MM.1S (cell line): ENCODE data around the gene F10.

Source experiments
- DNase-seq: peaks from one replicate; pipeline ENCODE4 v3.0.0-alpha.2; 2015
- H2AFZ ChIP-seq: fragments of 300-600 bp; sonication (generic); 2 replicates; pipeline ENCODE4 v1.6.0; 2016; ENCODE audit warnings: antibody characterized with exemption, low read length
- H3F3A ChIP-seq: fragments of 300-600 bp; sonication (generic); 2 replicates; pipeline ENCODE4 v1.6.1; 2016; ENCODE audit warnings: mild to moderate bottlenecking, antibody characterized with exemption, low read length, moderate library complexity, mixed read lengths; ENCODE audit not compliant: insufficient read depth
- H3K27ac ChIP-seq: fragments of 300-600 bp; sonication (generic); 2 replicates; pipeline ENCODE4 v1.5.1; 2016; ENCODE audit warnings: mild to moderate bottlenecking, low read length
- H3K27me3 ChIP-seq: fragments of 300-600 bp; sonication (generic); replicated peaks from 2 replicates; pipeline ENCODE4 v1.6.0; 2016; ENCODE audit warnings: low read length; ENCODE audit not compliant: insufficient read depth
- H3K36me3 ChIP-seq: fragments of 300-600 bp; sonication (generic); replicated peaks from 2 replicates; pipeline ENCODE4 v1.6.1; 2016; ENCODE audit warnings: mild to moderate bottlenecking, low read length, mixed read lengths; ENCODE audit not compliant: insufficient read depth
- H3K4me1 ChIP-seq: fragments of 300-600 bp; sonication (generic); 2 replicates; pipeline ENCODE4 v1.6.1; 2016; ENCODE audit warnings: low read length, mixed read lengths
- H3K4me2 ChIP-seq: fragments of 300-600 bp; sonication (generic); 2 replicates; pipeline ENCODE4 v1.6.0; 2016; ENCODE audit warnings: low read depth, low read length
- H3K4me3 ChIP-seq: fragments of 300-600 bp; sonication (generic); 2 replicates; pipeline ENCODE4 v1.5.1; 2016; ENCODE audit warnings: low read length, mixed read lengths
- H3K79me2 ChIP-seq: fragments of 300-600 bp; sonication (generic); 2 replicates; pipeline ENCODE4 v1.6.1; 2016; ENCODE audit warnings: mixed run types, low read length, mixed read lengths
- H3K9ac ChIP-seq: fragments of 300-600 bp; sonication (generic); 2 replicates; pipeline ENCODE4 v1.6.1; 2016; ENCODE audit warnings: low read length, mixed read lengths
- H3K9me2 ChIP-seq: fragments of 300-600 bp; sonication (generic); replicated peaks from 2 replicates; pipeline ENCODE4 v1.6.1; 2016; ENCODE audit warnings: mild to moderate bottlenecking, low read length, mixed read lengths; ENCODE audit not compliant: insufficient read depth
- H3K9me3 ChIP-seq: fragments of 300-600 bp; sonication (generic); replicated peaks from 2 replicates; pipeline ENCODE4 v1.6.1; 2016; ENCODE audit warnings: mild to moderate bottlenecking, low read length, mixed read lengths; ENCODE audit not compliant: insufficient read depth
- H4K20me1 ChIP-seq: fragments of 300-600 bp; sonication (generic); 2 replicates; pipeline ENCODE4 v1.6.1; 2016; ENCODE audit warnings: mild to moderate bottlenecking, low read length, moderate library complexity, mixed read lengths; ENCODE audit not compliant: insufficient read depth
- EZH2 ChIP-seq: fragments of 300-600 bp; sonication (generic); optimal IDR thresholded peaks from 2 replicates; pipeline ENCODE3; 2017; ENCODE audit warnings: low read depth, mild to moderate bottlenecking, antibody characterized with exemption, low read length, mixed read lengths
- EZH2phosphoT487 ChIP-seq: fragments of 300-600 bp; sonication (generic); IDR thresholded peaks from 2 replicates; pipeline ENCODE4 v1.6.1; 2018; ENCODE audit warnings: antibody characterized with exemption, low read length
- TF ChIP-seq, protein P1 (sequence below): fragments of 300-600 bp; sonication (generic); IDR thresholded peaks from 2 replicates; pipeline ENCODE4 v1.5.1; 2016; ENCODE audit warnings: antibody characterized with exemption, low read length, mixed read lengths

The F10 gene

DNA sequence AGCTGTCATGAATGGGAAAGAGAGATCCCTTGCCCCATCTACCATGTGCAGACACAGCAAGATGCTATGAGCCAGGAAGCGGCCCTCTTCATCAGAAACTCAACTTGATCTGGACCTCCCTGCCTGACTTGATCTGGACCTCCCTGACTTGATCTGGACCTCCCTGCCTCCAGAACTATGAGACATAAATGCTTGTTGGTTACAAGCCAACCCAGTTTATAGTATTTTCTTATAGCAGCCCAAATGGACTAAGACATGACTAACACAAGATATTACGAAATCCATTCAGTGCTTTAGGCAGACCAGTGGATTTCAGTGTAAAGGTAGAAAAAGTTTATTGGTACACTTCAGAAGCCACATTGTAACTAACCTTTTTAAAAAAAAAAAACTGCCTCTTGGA lies 70.3 kb downstream of the F10 start:
- H3K36me3 ChIP-seq = peaks cover 8% of the 10 kb centered on the region
- no peak overlapping the region for H3K4me3 ChIP-seq
- TF ChIP-seq EZH2 (no peak), EZH2phosphoT487 (no peak)
- TF ChIP-seq, protein P1, sequence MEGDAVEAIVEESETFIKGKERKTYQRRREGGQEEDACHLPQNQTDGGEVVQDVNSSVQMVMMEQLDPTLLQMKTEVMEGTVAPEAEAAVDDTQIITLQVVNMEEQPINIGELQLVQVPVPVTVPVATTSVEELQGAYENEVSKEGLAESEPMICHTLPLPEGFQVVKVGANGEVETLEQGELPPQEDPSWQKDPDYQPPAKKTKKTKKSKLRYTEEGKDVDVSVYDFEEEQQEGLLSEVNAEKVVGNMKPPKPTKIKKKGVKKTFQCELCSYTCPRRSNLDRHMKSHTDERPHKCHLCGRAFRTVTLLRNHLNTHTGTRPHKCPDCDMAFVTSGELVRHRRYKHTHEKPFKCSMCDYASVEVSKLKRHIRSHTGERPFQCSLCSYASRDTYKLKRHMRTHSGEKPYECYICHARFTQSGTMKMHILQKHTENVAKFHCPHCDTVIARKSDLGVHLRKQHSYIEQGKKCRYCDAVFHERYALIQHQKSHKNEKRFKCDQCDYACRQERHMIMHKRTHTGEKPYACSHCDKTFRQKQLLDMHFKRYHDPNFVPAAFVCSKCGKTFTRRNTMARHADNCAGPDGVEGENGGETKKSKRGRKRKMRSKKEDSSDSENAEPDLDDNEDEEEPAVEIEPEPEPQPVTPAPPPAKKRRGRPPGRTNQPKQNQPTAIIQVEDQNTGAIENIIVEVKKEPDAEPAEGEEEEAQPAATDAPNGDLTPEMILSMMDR = no peak
- no peak for DNase-seq
- H4K20me1 ChIP-seq = no peaks in the 10 kb centered on the region
- H3K9me3 ChIP-seq = no peaks in the 10 kb centered on the region
- H3K4me1 ChIP-seq = no peaks in the 10 kb centered on the region
- no peak overlapping the region for H2AFZ ChIP-seq
- H3K9ac ChIP-seq = no peak overlapping the region
- H3K9me2 ChIP-seq = no peaks in the 10 kb centered on the region
- no peaks in the 10 kb centered on the region for H3K27me3 ChIP-seq
- H3K4me2 ChIP-seq = no peak overlapping the region
- 0 out of 2 replicates have a peak, but pooled peaks cover 4% of the 10 kb centered on the region for H3K79me2 ChIP-seq
- H3F3A ChIP-seq = no peaks in the 10 kb centered on the region
- H3K27ac ChIP-seq = no peak overlapping the region

DNA sequence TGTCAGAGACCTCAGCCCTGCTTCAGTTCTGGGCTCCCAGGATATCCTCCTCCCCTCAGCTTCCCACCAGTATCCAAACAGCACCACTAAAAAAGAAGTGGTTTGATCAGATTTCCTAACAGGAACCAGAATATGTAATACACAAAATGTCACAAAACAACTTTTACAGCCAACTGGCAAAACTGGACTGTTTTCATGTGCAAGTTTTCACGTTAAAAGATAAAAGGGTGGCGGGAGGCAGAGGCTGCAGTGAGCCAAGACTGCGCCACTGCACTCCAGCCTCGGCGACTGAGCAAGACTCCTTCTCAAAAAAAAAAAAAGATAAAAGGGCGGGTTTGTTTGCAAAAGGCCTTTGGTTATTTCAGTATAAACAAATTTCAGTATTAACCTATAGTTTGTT lies 72.8 kb downstream of the F10 start:
- no peak for DNase-seq
- H3K4me2 ChIP-seq = no peak overlapping the region
- no peaks in the 10 kb centered on the region for H3K4me1 ChIP-seq
- H2AFZ ChIP-seq = no peak overlapping the region
- no peaks in the 10 kb centered on the region for H4K20me1 ChIP-seq
- no peaks in the 10 kb centered on the region for H3K27me3 ChIP-seq
- no peak overlapping the region for H3K4me3 ChIP-seq
- TF ChIP-seq EZH2 = no peak
- H3K9me2 ChIP-seq = no peaks in the 10 kb centered on the region
- H3K9me3 ChIP-seq = no peaks in the 10 kb centered on the region
- H3K36me3 ChIP-seq = peaks cover 13% of the 10 kb centered on the region
- no peak overlapping the region for H3K27ac ChIP-seq
- H3F3A ChIP-seq = no peaks in the 10 kb centered on the region
- no peak overlapping the region for H3K9ac ChIP-seq
- peaks cover 17% of the 10 kb centered on the region for H3K79me2 ChIP-seq

DNA sequence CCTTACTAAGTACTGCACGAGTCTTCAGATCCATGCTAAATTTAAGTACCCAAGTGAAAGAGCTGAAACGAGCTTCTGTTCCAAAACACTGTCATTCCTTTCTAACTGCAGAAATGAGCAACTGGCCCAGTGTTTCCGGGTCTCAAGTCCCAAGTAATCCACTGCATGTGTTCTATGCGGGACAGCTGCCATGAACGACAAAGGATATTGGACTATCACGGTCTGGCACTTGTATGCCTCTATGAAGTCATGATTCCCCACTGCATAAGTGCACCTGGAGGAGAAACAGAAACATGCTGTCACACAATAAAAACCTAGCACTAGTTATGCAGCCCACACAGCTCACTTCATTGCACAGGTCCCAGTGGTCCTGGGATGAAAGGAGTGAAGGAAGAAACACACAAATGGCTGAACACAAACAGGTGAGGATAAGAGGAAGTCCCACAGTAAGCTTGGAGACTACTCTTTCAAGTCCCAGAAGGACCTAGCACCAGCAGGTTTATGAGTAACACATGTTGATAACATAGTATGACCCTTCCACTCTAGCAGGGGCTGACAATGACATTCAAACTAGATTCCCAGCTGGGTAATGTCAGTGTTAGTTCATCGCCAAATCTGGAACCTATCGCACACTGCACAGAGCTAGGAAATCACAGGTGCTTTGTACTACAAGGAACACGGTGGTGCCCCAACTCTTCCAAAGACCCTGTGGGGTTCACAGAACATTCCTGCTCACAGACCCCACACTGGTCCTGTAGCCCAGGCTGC lies 74.6 kb downstream of the F10 start:
- TF ChIP-seq, protein P1 = no peak
- no peak for TF ChIP-seq EZH2
- TF ChIP-seq EZH2phosphoT487 = no peak
- Histone ChIP-seq H4K20me1 (no peaks in the 10 kb centered on the region), H3F3A (no peaks in the 10 kb centered on the region), H3K27ac (no peak overlapping the region), H3K36me3 (peaks cover 13% of the 10 kb centered on the region), H3K9me3 (no peaks in the 10 kb centered on the region), H3K4me2 (no peak overlapping the region), H3K9ac (no peak overlapping the region), H3K79me2 (peaks cover 33% of the 10 kb centered on the region), H2AFZ (no peak overlapping the region), H3K27me3 (no peaks in the 10 kb centered on the region), H3K9me2 (no peaks in the 10 kb centered on the region), H3K4me3 (no peak overlapping the region), H3K4me1 (no peaks in the 10 kb centered on the region)
- DNase-seq = no peak
